Natural killer cell (primary cell): ENCODE results near the gene BLOC1S1. TPM values are rescaled to one million over a fixed set of nuclear protein-coding genes. Genes with fewer than 3 reads are reported as not detected.

Experiments used
- ATAC-seq, 3 donors: fragments of 150-1000 bp in 2 of 3; fragments of 200-7000 bp in 1 of 3; cut with Tn5 transposase; 1 replicate in 1 of 3; 2 replicates in 2 of 3; pipeline ENCODE4 v1.10.0; 2021; ENCODE audit warnings: mild to moderate bottlenecking in 2 of 3, moderate library complexity in 2 of 3
- DNase-seq, 2 donors: peaks; one replicate each; pipeline versions ENCODE4 v3.0.0 to v3.0.0-alpha.2; 2013 to 2021; ENCODE audit warnings: mixed read lengths in 1 of 2
- H3K27ac ChIP-seq: one replicate; pipeline ENCODE4 v1.5.1; 2013; ENCODE audit warnings: mild to moderate bottlenecking, low read length
- H3K27me3 ChIP-seq: one replicate; pipeline ENCODE4 v1.6.1; 2013; ENCODE audit warnings: low read length; ENCODE audit not compliant: control insufficient read depth, insufficient read depth
- H3K36me3 ChIP-seq: one replicate; pipeline ENCODE4 v1.6.1; 2013; ENCODE audit warnings: low read length; ENCODE audit not compliant: control insufficient read depth, insufficient read depth
- H3K4me1 ChIP-seq: one replicate; pipeline ENCODE4 v1.6.1; 2013; ENCODE audit warnings: low read length; ENCODE audit not compliant: control insufficient read depth, insufficient read depth
- H3K4me3 ChIP-seq: one replicate; pipeline ENCODE4 v1.5.1; 2013; ENCODE audit warnings: low read length
- H3K9me3 ChIP-seq: one replicate; pipeline ENCODE4 v1.6.1; 2013; ENCODE audit warnings: low read length; ENCODE audit not compliant: control insufficient read depth, insufficient read depth
- H3K27ac Mint-ChIP-seq, 2 donors: one replicate each; pipeline ENCODE4 v1.8.0; 2022; ENCODE audit warnings: mild to moderate bottlenecking in 2 of 2, mixed read lengths in 2 of 2, moderate library complexity in 1 of 2
- H3K27me3 Mint-ChIP-seq, 2 donors: one replicate each; pipeline ENCODE4 v1.8.0; 2022; ENCODE audit warnings: low read depth in 2 of 2, mixed read lengths in 2 of 2
- H3K36me3 Mint-ChIP-seq: one replicate; pipeline ENCODE4 v1.8.0; 2022; ENCODE audit warnings: mixed read lengths
- H3K4me1 Mint-ChIP-seq, 2 donors: one replicate each; pipeline ENCODE4 v1.8.0; 2022; ENCODE audit warnings: mixed read lengths in 2 of 2
- H3K4me3 Mint-ChIP-seq: one replicate; pipeline ENCODE4 v1.8.0; 2022; ENCODE audit warnings: mild to moderate bottlenecking, moderate library complexity, mixed read lengths
- H3K9me3 Mint-ChIP-seq, 2 donors: one replicate each; pipeline ENCODE4 v1.8.0; 2022; ENCODE audit warnings: mixed read lengths in 2 of 2
- WGBS: methylation state at CpG from one replicate; pipeline ENCODE4 v1.1.7; 2013; ENCODE audit warnings: missing lambda C conversion rate; ENCODE audit not compliant: insufficient coverage; 5-methylcytosine and 5-hydroxymethylcytosine counted together
- intact Hi-C: fragments of 100-400 bp; cut with micrococcal nuclease; formaldehyde crosslinking; loops from one replicate; pipeline ENCODE4 v1.14.2; 2022
- total RNA-seq, 4 donors: library from RNA; stranded (reverse); fragments of 120-200 nt in 1 of 4; gene quantifications; one replicate each; pipeline versions ENCODE4 v1.2.3 to v1.2.4, GENCODE V29; 2013 to 2022
- TF ChIP-seq, protein P1 (sequence below): fragments of 200-600 bp; IDR thresholded peaks from one replicate; pipeline ENCODE4 v1.8.0; 2022; ENCODE audit warnings: antibody characterized with exemption

Gene BLOC1S1
- total RNA-seq, 3 donors from 2014 or later (not counting 1 experiment from before 2014, with no cell fraction given), result 75.8 to 83.7 (median 81.0) TPM

DNA sequence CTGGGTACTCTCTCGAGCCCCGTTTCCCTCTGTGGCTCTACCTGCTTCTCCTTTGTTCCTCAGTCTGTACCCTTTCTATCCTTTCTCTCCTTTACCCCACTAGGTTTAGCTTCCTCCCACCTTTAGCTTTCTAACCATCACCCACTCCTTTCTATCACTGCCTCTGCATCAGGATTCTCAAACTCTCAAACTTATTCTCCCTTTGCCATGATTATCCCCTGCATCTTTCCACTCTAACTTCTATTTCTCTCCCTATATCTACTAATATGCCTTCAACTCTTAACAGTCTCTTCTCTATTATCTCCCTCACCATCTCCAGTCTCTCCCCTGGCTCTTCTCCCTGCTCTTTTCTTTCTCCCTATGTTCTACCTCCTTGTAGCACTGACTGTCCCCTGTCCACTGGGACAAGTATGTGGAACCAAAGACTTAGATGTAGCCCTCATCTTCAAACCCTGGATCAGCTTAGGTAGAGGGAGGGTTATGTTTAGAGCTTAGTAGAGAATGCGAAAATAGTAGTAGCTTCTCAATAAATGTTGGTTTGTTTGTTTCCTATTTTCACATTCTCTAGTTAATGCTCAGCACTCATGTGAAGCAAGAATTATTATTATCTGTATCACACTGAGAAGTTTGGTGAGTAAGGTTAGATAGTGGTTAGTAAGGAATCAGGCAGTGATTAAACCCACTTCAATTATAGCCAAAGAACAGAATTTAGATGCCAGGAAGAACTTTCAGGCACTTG lies 30.5 kb downstream of the BLOC1S1 start:
- no peaks in the 10 kb centered on the region for H3K36me3 Mint-ChIP-seq
- 46% methylated on average over 2 of the region's 3 CpGs for WGBS
- H3K4me1 Mint-ChIP-seq, result peaks cover 34 to 42% of the 10 kb centered on the region in 2 donors
- H3K27ac Mint-ChIP-seq, result peak overlapping the region; percentile 6 to 15
- H3K27me3 ChIP-seq, result no peaks in the 10 kb centered on the region
- peaks cover 25% of the 10 kb centered on the region for H3K4me1 ChIP-seq
- peak overlapping the region; percentile 4 for H3K4me3 Mint-ChIP-seq
- DNase-seq (no peak), ATAC-seq (no peak)
- intact Hi-C loops, result no loop called here
- no peaks in the 10 kb centered on the region for H3K9me3 Mint-ChIP-seq
- H3K4me3 ChIP-seq, result no peak overlapping the region
- TF ChIP-seq, protein P1, sequence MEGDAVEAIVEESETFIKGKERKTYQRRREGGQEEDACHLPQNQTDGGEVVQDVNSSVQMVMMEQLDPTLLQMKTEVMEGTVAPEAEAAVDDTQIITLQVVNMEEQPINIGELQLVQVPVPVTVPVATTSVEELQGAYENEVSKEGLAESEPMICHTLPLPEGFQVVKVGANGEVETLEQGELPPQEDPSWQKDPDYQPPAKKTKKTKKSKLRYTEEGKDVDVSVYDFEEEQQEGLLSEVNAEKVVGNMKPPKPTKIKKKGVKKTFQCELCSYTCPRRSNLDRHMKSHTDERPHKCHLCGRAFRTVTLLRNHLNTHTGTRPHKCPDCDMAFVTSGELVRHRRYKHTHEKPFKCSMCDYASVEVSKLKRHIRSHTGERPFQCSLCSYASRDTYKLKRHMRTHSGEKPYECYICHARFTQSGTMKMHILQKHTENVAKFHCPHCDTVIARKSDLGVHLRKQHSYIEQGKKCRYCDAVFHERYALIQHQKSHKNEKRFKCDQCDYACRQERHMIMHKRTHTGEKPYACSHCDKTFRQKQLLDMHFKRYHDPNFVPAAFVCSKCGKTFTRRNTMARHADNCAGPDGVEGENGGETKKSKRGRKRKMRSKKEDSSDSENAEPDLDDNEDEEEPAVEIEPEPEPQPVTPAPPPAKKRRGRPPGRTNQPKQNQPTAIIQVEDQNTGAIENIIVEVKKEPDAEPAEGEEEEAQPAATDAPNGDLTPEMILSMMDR, result no peak
- H3K9me3 ChIP-seq, result no peaks in the 10 kb centered on the region
- no peaks in the 10 kb centered on the region for H3K27me3 Mint-ChIP-seq
- peaks cover 5% of the 10 kb centered on the region for H3K36me3 ChIP-seq
- no peak overlapping the region for H3K27ac ChIP-seq

DNA sequence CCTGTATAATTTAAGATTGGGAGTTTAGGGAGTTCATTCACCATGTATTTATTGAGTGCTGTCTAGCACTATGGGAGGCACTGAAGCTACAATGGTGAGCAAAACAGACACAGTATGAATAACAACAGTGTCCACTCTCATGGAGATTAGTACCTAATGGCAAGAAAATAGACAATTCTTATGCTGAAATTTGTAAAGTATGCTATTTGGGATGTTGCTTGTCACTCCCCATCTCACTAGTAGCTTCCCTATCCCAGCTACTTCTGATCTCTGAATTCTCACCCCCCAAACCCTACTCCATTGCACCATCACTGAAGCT lies 31.0 kb downstream of the BLOC1S1 start:
- Mint-ChIP-seq H3K4me1 (peaks cover 34 to 42% of the 10 kb centered on the region in 2 donors), H3K27me3 (no peaks in the 10 kb centered on the region), H3K9me3 (no peaks in the 10 kb centered on the region), H3K4me3 (no peak overlapping the region), H3K27ac (peak overlapping the region in 1 of 2 donors; percentile 30), H3K36me3 (no peaks in the 10 kb centered on the region)
- ATAC-seq (no peak), DNase-seq (no peak)
- Histone ChIP-seq H3K4me3 (no peak overlapping the region), H3K4me1 (peaks cover 25% of the 10 kb centered on the region), H3K27ac (no peak overlapping the region), H3K9me3 (no peaks in the 10 kb centered on the region), H3K36me3 (peaks cover 9% of the 10 kb centered on the region), H3K27me3 (no peaks in the 10 kb centered on the region)
- TF ChIP-seq, protein P1, result no peak
- intact Hi-C loops, result no loop called here

DNA sequence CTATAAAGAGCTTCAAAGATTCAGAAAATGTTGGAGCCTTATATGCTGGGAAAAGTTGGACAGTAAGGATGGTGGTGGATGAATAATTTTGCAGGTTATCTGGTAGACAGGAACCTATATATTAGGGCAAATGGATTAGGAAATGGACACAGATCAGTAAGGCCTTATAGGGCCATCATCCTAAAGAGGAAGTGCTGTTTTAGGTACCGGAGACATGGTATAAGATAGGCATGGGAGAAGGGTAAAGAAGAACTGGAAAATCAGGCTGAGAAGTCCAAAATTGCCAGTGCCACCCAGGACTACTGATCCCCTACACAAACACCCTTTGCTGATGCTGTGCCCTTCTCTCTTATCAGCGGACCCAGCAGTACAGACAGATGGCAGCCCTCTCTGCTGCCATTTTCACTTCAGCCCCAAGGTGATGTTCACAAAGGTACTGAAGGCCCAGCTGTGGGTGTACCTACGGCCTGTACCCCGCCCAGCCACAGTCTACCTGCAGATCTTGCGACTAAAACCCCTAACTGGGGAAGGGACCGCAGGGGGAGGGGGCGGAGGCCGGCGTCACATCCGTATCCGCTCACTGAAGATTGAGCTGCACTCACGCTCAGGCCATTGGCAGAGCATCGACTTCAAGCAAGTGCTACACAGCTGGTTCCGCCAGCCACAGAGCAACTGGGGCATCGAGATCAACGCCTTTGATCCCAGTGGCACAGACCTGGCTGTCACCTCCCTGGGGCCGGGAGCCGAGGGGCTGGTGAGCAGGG lies 32.6 kb downstream of the BLOC1S1 start:
- Mint-ChIP-seq H3K27me3 (no peaks in the 10 kb centered on the region), H3K9me3 (no peaks in the 10 kb centered on the region), H3K4me1 (peaks cover 25 to 31% of the 10 kb centered on the region in 2 donors), H3K4me3 (no peak overlapping the region), H3K36me3 (no peaks in the 10 kb centered on the region), H3K27ac (peak overlapping the region; percentile 25 to 30)
- H3K4me1 ChIP-seq, result peaks cover 19% of the 10 kb centered on the region
- peaks cover 20% of the 10 kb centered on the region for H3K36me3 ChIP-seq
- ATAC-seq (no peak), DNase-seq (peak in 1 of 2 donors; percentile 14)
- no peaks in the 10 kb centered on the region for H3K27me3 ChIP-seq
- no peak overlapping the region for H3K27ac ChIP-seq
- no peaks in the 10 kb centered on the region for H3K9me3 ChIP-seq
- TF ChIP-seq, protein P1, result no peak
- intact Hi-C loops, result no loop called here
- no peak overlapping the region for H3K4me3 ChIP-seq
- 95% methylated on average over 18 of the region's 18 CpGs for WGBS
